Stimulated activated naive CD8-positive, alpha-beta T cell treated with anti-CD3 and anti-CD28 coated beads, Interleukin-15, amount 100 ng/mL, for 72 hours (primary cell): ENCODE measurements around the gene ATP13A3.

Source experiments
- ATAC-seq: fragments of 150-1000 bp; cut with Tn5 transposase; 2 replicates; pipeline ENCODE4 v1.10.0; 2021; ENCODE audit warnings: mild to moderate bottlenecking, moderate library complexity
- DNase-seq, 2 donors: peaks; one replicate each; pipeline ENCODE4 v3.0.0; 2021 to 2022
- H3K27ac Mint-ChIP-seq, 2 donors: one replicate each; pipeline ENCODE4 v1.8.0; 2022; ENCODE audit warnings: mild to moderate bottlenecking in 2 of 2, mixed read lengths in 2 of 2, moderate library complexity in 2 of 2
- H3K27me3 Mint-ChIP-seq: one replicate; pipeline ENCODE4 v1.8.0; 2022; ENCODE audit warnings: mixed read lengths
- H3K4me1 Mint-ChIP-seq: one replicate; pipeline ENCODE4 v1.8.0; 2022; ENCODE audit warnings: mild to moderate bottlenecking, mixed read lengths
- H3K4me3 Mint-ChIP-seq, 2 donors: one replicate each; pipeline ENCODE4 v1.8.0; 2022; ENCODE audit warnings: mild to moderate bottlenecking in 2 of 2, mixed read lengths in 2 of 2, moderate library complexity in 1 of 2
- H3K9me3 Mint-ChIP-seq, 2 donors: one replicate each; pipeline ENCODE4 v1.8.0; 2022; ENCODE audit warnings: mixed read lengths in 2 of 2

The ATP13A3 gene

GRCh38 chr3:194387276-194387675, 99.5 kb downstream of the ATP13A3 start:
- DNase-seq, result no peak
- no peak overlapping the region for H3K4me3 Mint-ChIP-seq
- no peaks in the 10 kb centered on the region for H3K4me1 Mint-ChIP-seq
- peaks cover 20 to 25% of the 10 kb centered on the region in 2 donors for H3K9me3 Mint-ChIP-seq
- ATAC-seq, result no peak
- no peaks in the 10 kb centered on the region for H3K27me3 Mint-ChIP-seq
- peak overlapping the region in 1 of 2 donors; percentile 37 for H3K27ac Mint-ChIP-seq

DNA sequence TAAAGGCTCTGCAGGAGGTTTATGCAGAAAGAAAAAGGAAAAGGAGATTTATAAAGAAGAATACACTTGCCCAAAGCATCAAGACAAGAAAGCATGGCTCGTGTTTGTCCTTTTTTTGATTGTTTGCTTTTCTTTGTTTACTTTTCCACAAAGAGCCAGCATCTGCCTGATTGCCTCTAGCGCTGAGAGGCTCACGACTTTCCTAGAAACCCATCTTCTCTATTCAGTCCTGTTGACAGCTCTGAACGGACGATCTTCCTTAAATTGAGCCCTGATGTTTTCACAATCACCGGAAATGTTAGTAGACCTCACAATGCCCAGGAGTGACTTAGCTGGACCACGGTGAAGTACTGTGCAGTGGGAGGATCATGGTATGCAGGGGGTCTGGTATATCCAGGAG, 100.2 kb downstream of the ATP13A3 start:
- DNase-seq (no peak), ATAC-seq (no peak)
- H3K4me1 Mint-ChIP-seq, result no peaks in the 10 kb centered on the region
- peaks cover 20 to 25% of the 10 kb centered on the region in 2 donors for H3K9me3 Mint-ChIP-seq
- H3K27ac Mint-ChIP-seq, result no peak overlapping the region
- H3K27me3 Mint-ChIP-seq, result no peaks in the 10 kb centered on the region
- H3K4me3 Mint-ChIP-seq, result no peak overlapping the region

GRCh38 chr3:194386066-194386465, 100.7 kb downstream of the ATP13A3 start:
- H3K4me1 Mint-ChIP-seq, result no peaks in the 10 kb centered on the region
- DNase-seq, result no peak
- no peaks in the 10 kb centered on the region for H3K27me3 Mint-ChIP-seq
- no peak overlapping the region for H3K4me3 Mint-ChIP-seq
- ATAC-seq, result no peak
- H3K9me3 Mint-ChIP-seq, result peaks cover 16 to 20% of the 10 kb centered on the region in 2 donors
- H3K27ac Mint-ChIP-seq, result no peak overlapping the region

DNA sequence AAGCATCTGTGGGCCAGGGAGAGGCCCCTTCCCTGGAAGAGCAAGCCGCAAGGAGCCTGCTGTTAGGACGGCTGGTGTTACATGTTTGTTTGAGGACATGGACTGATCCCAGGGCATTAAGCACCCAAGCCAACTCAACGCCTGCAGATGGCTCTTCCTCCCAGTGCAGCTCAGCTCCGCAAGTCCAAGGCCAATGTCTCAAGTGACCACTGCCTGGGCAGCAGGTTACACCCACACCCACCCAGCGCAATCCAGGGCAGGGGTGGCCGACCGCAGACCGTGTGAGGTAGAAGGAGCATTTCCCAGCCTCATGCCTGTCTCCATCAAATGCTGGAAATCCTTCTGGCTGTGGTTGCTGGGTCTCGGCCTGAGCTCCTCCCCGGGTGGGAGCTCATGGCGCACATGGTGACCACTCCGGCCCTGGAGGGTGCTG, 102.2 kb downstream of the ATP13A3 start:
- H3K4me3 Mint-ChIP-seq, result no peak overlapping the region
- peaks cover 3 to 5% of the 10 kb centered on the region in 2 donors for H3K9me3 Mint-ChIP-seq
- H3K4me1 Mint-ChIP-seq, result no peaks in the 10 kb centered on the region
- H3K27me3 Mint-ChIP-seq, result no peaks in the 10 kb centered on the region
- no peak for ATAC-seq
- no peak overlapping the region for H3K27ac Mint-ChIP-seq
- DNase-seq, result no peak

DNA sequence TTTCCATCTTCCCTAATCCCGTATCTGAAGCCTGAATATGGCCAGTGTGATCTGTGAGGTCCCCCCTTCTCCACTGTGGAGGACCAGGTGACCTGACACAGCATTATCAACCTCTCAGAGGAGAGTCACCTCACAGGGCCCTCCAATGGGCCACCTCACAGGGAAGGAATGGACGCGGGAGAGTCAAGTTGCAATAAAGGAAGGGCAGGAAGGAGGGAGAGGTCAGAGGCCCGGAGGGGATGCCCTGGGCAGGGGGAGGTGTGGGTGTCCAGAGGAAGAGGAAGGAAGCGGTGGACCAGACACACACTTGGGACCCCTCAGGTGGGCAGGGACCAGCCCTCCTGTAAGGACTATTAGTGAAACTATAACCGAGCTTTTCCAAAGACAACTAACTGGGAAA, 102.6 kb downstream of the ATP13A3 start:
- H3K27ac Mint-ChIP-seq, result no peak overlapping the region
- H3K27me3 Mint-ChIP-seq, result no peaks in the 10 kb centered on the region
- ATAC-seq (peak; percentile 30), DNase-seq (no peak)
- no peak overlapping the region for H3K4me3 Mint-ChIP-seq
- no peaks in the 10 kb centered on the region for H3K4me1 Mint-ChIP-seq
- H3K9me3 Mint-ChIP-seq, result peaks cover 0 to under 1% of the 10 kb centered on the region in 2 donors

DNA sequence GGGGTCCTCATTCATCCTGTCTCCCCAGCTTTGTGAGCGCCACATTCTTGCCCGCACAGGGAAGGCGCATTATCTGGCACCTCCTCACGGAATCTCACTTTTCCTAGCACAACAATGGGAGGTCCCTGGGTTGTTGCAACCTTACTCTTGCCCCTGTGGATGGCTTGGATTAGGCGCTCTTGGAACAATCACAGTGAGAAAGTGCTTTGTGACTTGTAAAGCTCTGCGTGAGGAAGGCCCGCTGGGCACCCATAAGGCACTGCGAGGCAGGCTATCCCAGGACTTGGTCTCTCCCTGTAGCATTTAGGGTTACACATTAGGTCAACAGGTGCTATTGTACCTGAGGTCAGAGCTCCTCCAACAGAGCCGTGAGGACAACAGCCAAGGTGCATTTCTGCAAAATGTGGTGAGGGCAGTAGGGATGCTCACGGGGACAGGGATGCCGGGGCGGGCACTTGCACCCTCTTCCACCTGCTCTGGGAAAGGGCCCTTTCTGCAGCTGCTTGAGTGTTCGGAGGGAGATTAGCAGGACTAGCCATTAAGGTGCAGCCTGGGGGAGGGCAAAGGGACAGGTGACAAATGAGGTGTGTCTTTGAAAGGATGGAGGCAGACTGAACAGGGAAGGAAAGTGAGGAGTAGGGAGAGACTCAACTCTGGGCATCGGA, 103.4 kb downstream of the ATP13A3 start:
- no peak for DNase-seq
- Mint-ChIP-seq H3K27ac (peak overlapping the region in 1 of 2 donors; percentile 60), H3K27me3 (peaks cover 7% of the 10 kb centered on the region), H3K4me1 (no peaks in the 10 kb centered on the region), H3K4me3 (no peak overlapping the region), H3K9me3 (no peaks in the 10 kb centered on the region)
- ATAC-seq, result no peak

GRCh38 chr3:194382892-194383223, 103.9 kb downstream of the ATP13A3 start:
- DNase-seq, result no peak
- Mint-ChIP-seq H3K4me1 (no peaks in the 10 kb centered on the region), H3K27me3 (peaks cover 11% of the 10 kb centered on the region), H3K4me3 (no peak overlapping the region), H3K9me3 (no peaks in the 10 kb centered on the region), H3K27ac (no peak overlapping the region)
- ATAC-seq, result peak; percentile 26

DNA sequence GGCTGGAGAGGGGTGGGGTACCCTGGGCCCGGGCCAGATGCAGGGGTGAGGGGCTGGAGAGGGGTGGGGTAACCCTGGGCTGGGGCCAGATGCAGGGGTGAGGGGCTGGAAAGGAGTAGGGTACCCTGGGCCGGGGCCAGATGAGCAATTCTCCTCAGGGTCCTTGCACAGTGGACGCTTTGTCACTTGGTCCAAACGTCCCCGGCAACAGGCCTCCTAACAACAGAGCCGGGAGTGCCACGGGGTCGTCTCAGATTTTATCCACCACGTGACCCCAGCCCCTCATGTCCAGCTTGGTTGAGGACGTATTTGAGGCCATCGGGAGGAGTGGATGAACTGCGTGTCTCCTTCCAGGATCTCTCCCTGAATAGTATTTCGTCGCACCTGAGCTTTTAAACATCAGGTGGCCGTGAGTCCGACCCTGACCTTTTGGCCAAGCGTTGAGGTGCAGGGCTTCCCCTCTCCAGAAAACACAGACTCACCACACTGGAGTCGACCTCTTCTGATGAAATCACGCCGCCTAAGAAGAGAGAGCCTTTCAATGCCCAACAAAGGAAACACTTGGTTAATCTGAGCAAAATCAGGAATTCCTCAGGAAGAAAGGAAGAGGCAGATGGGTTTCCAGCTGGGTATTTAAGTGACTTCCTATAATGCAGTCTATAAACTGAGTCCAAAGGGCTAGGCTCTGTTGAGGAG, 104.5 kb downstream of the ATP13A3 start:
- H3K4me1 Mint-ChIP-seq, result no peaks in the 10 kb centered on the region
- no peak overlapping the region for H3K4me3 Mint-ChIP-seq
- no peak for DNase-seq
- H3K27ac Mint-ChIP-seq, result no peak overlapping the region
- ATAC-seq, result peak; percentile 44
- no peaks in the 10 kb centered on the region for H3K9me3 Mint-ChIP-seq
- H3K27me3 Mint-ChIP-seq, result peaks cover 11% of the 10 kb centered on the region

DNA sequence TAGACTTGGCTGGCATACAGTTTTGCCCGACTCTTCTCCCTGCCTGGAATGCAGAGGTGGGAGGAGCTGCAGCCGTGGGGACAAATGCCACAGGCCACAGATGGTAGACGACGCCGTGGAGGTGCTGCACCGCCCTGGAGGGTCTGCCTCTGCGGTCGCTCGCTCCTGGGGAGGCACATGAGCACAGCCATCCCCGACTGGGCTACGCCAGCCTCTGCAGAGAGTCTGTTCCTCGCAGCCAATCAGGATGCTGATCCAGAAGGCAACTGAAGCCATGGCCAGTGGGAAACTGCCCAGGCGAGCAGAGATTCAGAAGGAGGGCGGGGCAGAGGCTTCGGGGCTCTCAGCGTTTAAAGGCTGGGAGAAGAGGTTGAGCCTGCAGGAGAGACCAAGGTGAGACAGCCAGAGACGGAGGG, 105.3 kb downstream of the ATP13A3 start:
- Mint-ChIP-seq H3K27ac (no peak overlapping the region), H3K4me3 (no peak overlapping the region), H3K27me3 (peaks cover 11% of the 10 kb centered on the region), H3K9me3 (no peaks in the 10 kb centered on the region), H3K4me1 (no peaks in the 10 kb centered on the region)
- DNase-seq, result no peak
- no peak for ATAC-seq

DNA sequence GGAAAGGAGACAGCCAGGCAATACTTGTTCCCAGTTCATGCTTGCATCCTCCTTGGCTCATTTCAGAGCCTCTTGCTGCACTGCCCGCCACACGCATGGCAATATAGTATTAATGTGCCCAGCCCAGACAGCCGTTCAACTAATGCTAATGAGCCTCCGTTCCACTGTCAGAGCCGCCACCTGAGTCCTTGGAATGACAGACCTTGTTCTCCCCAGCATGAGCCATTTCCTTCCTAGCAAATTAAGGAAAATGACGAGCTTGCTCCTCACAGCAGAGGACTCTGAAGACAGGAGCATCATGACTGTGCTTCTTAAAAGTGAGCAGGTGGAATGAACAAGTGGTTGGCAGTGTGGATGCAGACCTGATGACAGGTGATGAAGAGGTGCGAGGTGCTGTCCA, 106.5 kb downstream of the ATP13A3 start:
- Mint-ChIP-seq H3K9me3 (no peaks in the 10 kb centered on the region), H3K4me1 (no peaks in the 10 kb centered on the region), H3K27ac (no peak overlapping the region), H3K4me3 (no peak overlapping the region), H3K27me3 (peaks cover 14% of the 10 kb centered on the region)
- ATAC-seq (no peak), DNase-seq (no peak)

GRCh38 chr3:194379651-194380050, 107.2 kb downstream of the ATP13A3 start:
- no peaks in the 10 kb centered on the region for H3K9me3 Mint-ChIP-seq
- ATAC-seq (no peak), DNase-seq (no peak)
- no peak overlapping the region for H3K4me3 Mint-ChIP-seq
- no peaks in the 10 kb centered on the region for H3K4me1 Mint-ChIP-seq
- peaks cover 21% of the 10 kb centered on the region for H3K27me3 Mint-ChIP-seq
- H3K27ac Mint-ChIP-seq, result no peak overlapping the region

GRCh38 chr3:194379231-194379630, 107.6 kb downstream of the ATP13A3 start:
- Mint-ChIP-seq H3K4me3 (no peak overlapping the region), H3K27ac (no peak overlapping the region), H3K27me3 (peaks cover 22% of the 10 kb centered on the region), H3K4me1 (no peaks in the 10 kb centered on the region), H3K9me3 (no peaks in the 10 kb centered on the region)
- no peak for DNase-seq
- no peak for ATAC-seq

DNA sequence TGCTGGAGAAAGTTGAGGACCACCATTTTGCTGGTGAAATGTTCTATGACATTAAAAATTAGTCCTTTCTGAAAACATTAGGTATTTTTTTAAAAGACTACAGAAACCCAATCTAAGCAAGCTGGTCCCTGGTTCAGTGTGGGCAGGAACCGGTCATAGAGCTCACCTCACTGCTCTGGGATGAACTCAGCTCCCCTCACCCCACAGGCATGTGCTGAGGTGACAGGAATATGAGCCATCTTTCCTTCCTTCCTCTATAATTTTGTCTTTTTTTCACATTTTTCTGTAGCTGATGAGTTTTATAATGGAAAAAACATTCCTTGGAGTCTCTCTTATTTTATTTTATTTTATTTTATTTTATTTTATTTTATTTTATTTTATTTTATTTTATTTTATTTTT, 109.1 kb downstream of the ATP13A3 start:
- H3K27me3 Mint-ChIP-seq, result peaks cover 22% of the 10 kb centered on the region
- H3K4me3 Mint-ChIP-seq, result no peak overlapping the region
- no peaks in the 10 kb centered on the region for H3K9me3 Mint-ChIP-seq
- H3K4me1 Mint-ChIP-seq, result no peaks in the 10 kb centered on the region
- H3K27ac Mint-ChIP-seq, result no peak overlapping the region
- DNase-seq, result no peak
- ATAC-seq, result no peak

DNA sequence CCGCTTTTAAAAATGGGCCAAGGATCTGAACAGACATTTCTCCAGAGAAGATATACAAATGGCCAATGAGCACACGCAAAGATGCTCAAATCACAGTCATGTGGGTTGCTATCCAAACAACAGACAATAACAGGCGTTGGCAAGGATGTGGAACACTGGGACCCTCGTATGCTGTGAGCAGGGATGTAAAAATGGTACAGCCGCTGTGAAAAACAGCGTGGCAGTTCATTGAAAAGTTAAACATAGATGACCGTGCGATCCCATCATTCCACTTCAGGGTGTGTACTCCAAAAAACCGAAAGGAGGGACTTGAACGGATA, 110.6 kb downstream of the ATP13A3 start:
- ATAC-seq, result no peak
- Mint-ChIP-seq H3K27me3 (peaks cover 36% of the 10 kb centered on the region), H3K9me3 (no peaks in the 10 kb centered on the region), H3K4me1 (no peaks in the 10 kb centered on the region), H3K4me3 (no peak overlapping the region), H3K27ac (no peak overlapping the region)
- DNase-seq, result no peak

GRCh38 chr3:194375473-194376240, 111.1 kb downstream of the ATP13A3 start:
- Mint-ChIP-seq H3K4me3 (no peak overlapping the region), H3K9me3 (no peaks in the 10 kb centered on the region), H3K27ac (peak overlapping the region; percentile 43 to 69), H3K4me1 (no peaks in the 10 kb centered on the region), H3K27me3 (peaks cover 40% of the 10 kb centered on the region)
- DNase-seq (no peak), ATAC-seq (no peak)

DNA sequence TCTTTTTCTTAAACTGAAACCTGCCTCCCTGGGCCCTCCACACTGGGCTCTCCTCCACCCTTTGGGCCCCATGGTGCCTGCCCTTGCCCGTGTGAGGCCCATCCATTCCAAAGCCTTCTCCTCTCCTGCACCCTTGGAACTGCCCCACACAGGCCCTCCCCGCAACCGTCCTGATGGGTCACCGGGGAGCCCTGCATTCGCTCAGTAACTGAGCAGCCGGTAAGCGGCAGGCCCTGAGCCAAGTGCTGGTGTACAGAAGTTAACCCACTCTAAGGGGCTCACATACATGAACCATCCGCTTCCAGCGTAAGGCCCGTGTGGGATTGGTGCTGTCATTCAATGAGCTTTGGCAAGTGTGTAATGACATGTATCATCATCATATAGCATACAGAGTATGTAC, 111.9 kb downstream of the ATP13A3 start:
- H3K9me3 Mint-ChIP-seq, result no peaks in the 10 kb centered on the region

More for the DNA sequence above, 111.9 kb downstream of the ATP13A3 start:
- H3K4me1 Mint-ChIP-seq, result peaks cover 2% of the 10 kb centered on the region
- ATAC-seq (peak; percentile 52), DNase-seq (no peak)
- peak overlapping the region in 1 of 2 donors; percentile 69 for H3K27ac Mint-ChIP-seq
- peaks cover 47% of the 10 kb centered on the region for H3K27me3 Mint-ChIP-seq
- no peak overlapping the region for H3K4me3 Mint-ChIP-seq
